Neuronal stem cell (in vitro differentiated cells): Measurements from ENCODE around the gene CTSS.

ENCODE experiments used
- DNase-seq: peaks from one replicate; pipeline ENCODE4 v3.0.0-alpha.2; 2013; ENCODE audit warnings: low spot score
- H2AFZ ChIP-seq: one replicate; pipeline ENCODE4 v1.6.1; 2013; ENCODE audit warnings: mild to moderate bottlenecking, low read length, inconsistent platforms
- H2AK5ac ChIP-seq: 2 replicates; pipeline ENCODE4 v1.6.1; 2013; ENCODE audit warnings: low read depth, mild to moderate bottlenecking, inconsistent platforms, low read length, moderate library complexity, mixed read lengths
- H2BK120ac ChIP-seq: 2 replicates; pipeline ENCODE4 v1.6.1; 2013; ENCODE audit warnings: low read depth, mild to moderate bottlenecking, inconsistent platforms, low read length, moderate library complexity, mixed read lengths
- H2BK12ac ChIP-seq: one replicate; pipeline ENCODE4 v1.6.1; 2013; ENCODE audit warnings: low read length, inconsistent platforms
- H2BK15ac ChIP-seq: 2 replicates; pipeline ENCODE4 v1.6.1; 2013; ENCODE audit warnings: mild to moderate bottlenecking, low read length, inconsistent platforms, mixed read lengths
- H2BK5ac ChIP-seq: one replicate; pipeline ENCODE4 v1.6.1; 2013; ENCODE audit warnings: inconsistent platforms, mild to moderate bottlenecking, low read length, moderate library complexity
- H3K14ac ChIP-seq: one replicate; pipeline ENCODE4 v1.6.1; 2013; ENCODE audit warnings: low read length, inconsistent platforms
- H3K18ac ChIP-seq: 2 replicates; pipeline ENCODE4 v1.6.1; 2013; ENCODE audit warnings: low read length, inconsistent platforms
- H3K23ac ChIP-seq: 2 replicates; pipeline ENCODE4 v1.6.1; 2013; ENCODE audit warnings: low read depth, mild to moderate bottlenecking, mixed read lengths, low read length, inconsistent platforms; ENCODE audit not compliant: poor library complexity
- H3K27ac ChIP-seq: replicated peaks from 3 replicates; pipeline ENCODE4 v1.5.1; 2013; ENCODE audit warnings: low read length, inconsistent platforms
- H3K27me3 ChIP-seq, 3 experiments: 2 replicates each; pipeline ENCODE4 v1.6.1; 2013; ENCODE audit warnings: low read length in 3 of 3, mild to moderate bottlenecking in 2 of 3, inconsistent platforms in 1 of 3, low read depth in 1 of 3, mixed read lengths in 1 of 3, moderate library complexity in 1 of 3; ENCODE audit not compliant: control insufficient read depth in 3 of 3, insufficient read depth in 3 of 3
- H3K36me3 ChIP-seq, 2 donors: replicated peaks in 1 of 2; 2 replicates each; pipeline ENCODE4 v1.6.1; 2013; ENCODE audit warnings: low read length in 2 of 2; ENCODE audit not compliant: control insufficient read depth in 2 of 2, insufficient read depth in 2 of 2
- H3K4ac ChIP-seq: 2 replicates; pipeline ENCODE4 v1.6.1; 2013; ENCODE audit warnings: inconsistent platforms, mild to moderate bottlenecking, low read length, moderate library complexity
- H3K4me1 ChIP-seq, 2 donors: 1 replicate in 1 of 2; 2 replicates in 1 of 2; pipeline ENCODE4 v1.6.1; 2013; ENCODE audit warnings: low read length in 2 of 2, low read depth in 1 of 2; ENCODE audit not compliant: control insufficient read depth in 2 of 2, insufficient read depth in 1 of 2
- H3K4me2 ChIP-seq: one replicate; pipeline ENCODE4 v1.6.1; 2013; ENCODE audit warnings: mild to moderate bottlenecking, low read length, inconsistent platforms; ENCODE audit not compliant: insufficient read depth, poor library complexity, severe bottlenecking
- H3K4me3 ChIP-seq, 2 donors: 2 replicates each; pipeline ENCODE4 v1.5.1; 2013; ENCODE audit warnings: low read length in 2 of 2, mild to moderate bottlenecking in 2 of 2, inconsistent platforms in 1 of 2, moderate library complexity in 1 of 2
- H3K79me1 ChIP-seq: one replicate; pipeline ENCODE4 v1.6.1; 2013; ENCODE audit warnings: low read depth, mild to moderate bottlenecking, inconsistent platforms, low read length, moderate library complexity
- H3K9ac ChIP-seq: one replicate; pipeline ENCODE4 v1.6.1; 2013; ENCODE audit warnings: mild to moderate bottlenecking, low read depth, low read length, inconsistent platforms; ENCODE audit not compliant: poor library complexity
- H3K9me3 ChIP-seq, 2 donors: replicated peaks in 1 of 2; 2 replicates each; pipeline versions ENCODE3 to v1.6.1; 2013; ENCODE audit warnings: low read length in 2 of 2, mild to moderate bottlenecking in 2 of 2, inconsistent platforms in 1 of 2, low read depth in 1 of 2, mixed read lengths in 1 of 2, moderate library complexity in 1 of 2; ENCODE audit not compliant: control insufficient read depth in 2 of 2, insufficient read depth in 1 of 2
- H4K8ac ChIP-seq: one replicate; pipeline ENCODE4 v1.6.1; 2013; ENCODE audit warnings: low read depth, mild to moderate bottlenecking, inconsistent platforms, low read length, moderate library complexity
- H4K91ac ChIP-seq: one replicate; pipeline ENCODE4 v1.6.1; 2013; ENCODE audit warnings: low read length, low read depth, mild to moderate bottlenecking, inconsistent platforms; ENCODE audit not compliant: poor library complexity
- WGBS, 2 donors: extraction: QIAGEN DNeasy Blood & Tissue Kit; methylation state at CpG; one replicate each; pipeline ENCODE4 v1.1.7; 2013; ENCODE audit warnings: missing lambda C conversion rate in 2 of 2, mixed read lengths in 1 of 2; ENCODE audit not compliant: insufficient read length in 2 of 2, insufficient replicate concordance in 1 of 2; ENCODE audit errors: extremely low coverage in 2 of 2; 5-methylcytosine and 5-hydroxymethylcytosine counted together

Gene CTSS

GRCh38 chr1:150788946-150789345 lies 23.4 kb upstream of the CTSS start:
- no peak overlapping the region for H3K4me3 ChIP-seq
- H2AFZ ChIP-seq = no peak overlapping the region
- H3K4me1 ChIP-seq = no peaks in the 10 kb centered on the region
- H3K36me3 ChIP-seq = no peaks in the 10 kb centered on the region
- H2BK120ac ChIP-seq = no peak overlapping the region
- no peaks in the 10 kb centered on the region for H3K79me1 ChIP-seq
- DNase-seq = no peak
- H2BK15ac ChIP-seq = no peak overlapping the region
- H3K14ac ChIP-seq = no peak overlapping the region
- no peak overlapping the region for H3K9ac ChIP-seq
- H4K91ac ChIP-seq = no peak overlapping the region
- no peak overlapping the region for H3K18ac ChIP-seq
- H3K27me3 ChIP-seq = no peaks in the 10 kb centered on the region
- H3K27ac ChIP-seq = no peak overlapping the region
- H2AK5ac ChIP-seq = no peak overlapping the region
- H3K4me2 ChIP-seq = no peak overlapping the region
- no CpG with 5 or more reads among the region's 4 CpGs for WGBS, 2 donors
- no peaks in the 10 kb centered on the region for H3K9me3 ChIP-seq
- no peak overlapping the region for H2BK12ac ChIP-seq
- H3K23ac ChIP-seq = no peak overlapping the region
- no peak overlapping the region for H4K8ac ChIP-seq
- no peak overlapping the region for H3K4ac ChIP-seq
- H2BK5ac ChIP-seq = no peak overlapping the region

GRCh38 chr1:150787455-150787854 lies 21.9 kb upstream of the CTSS start:
- Histone ChIP-seq H2BK15ac (no peak overlapping the region), H2BK12ac (no peak overlapping the region), H2AFZ (no peak overlapping the region), H2BK5ac (no peak overlapping the region), H3K4me1 (no peaks in the 10 kb centered on the region), H3K9me3 (no peaks in the 10 kb centered on the region), H3K79me1 (no peaks in the 10 kb centered on the region), H3K36me3 (no peaks in the 10 kb centered on the region), H3K23ac (no peak overlapping the region), H3K27me3 (no peaks in the 10 kb centered on the region), H4K8ac (no peak overlapping the region), H3K4me3 (no peak overlapping the region), H3K18ac (no peak overlapping the region), H3K9ac (no peak overlapping the region), H2BK120ac (no peak overlapping the region), H3K14ac (no peak overlapping the region), H3K4me2 (no peak overlapping the region), H3K4ac (no peak overlapping the region), H2AK5ac (no peak overlapping the region), H3K27ac (no peak overlapping the region), H4K91ac (no peak overlapping the region)
- no peak for DNase-seq

GRCh38 chr1:150780510-150780909 lies 14.9 kb upstream of the CTSS start:
- no peak overlapping the region for H3K4me2 ChIP-seq
- no peaks in the 10 kb centered on the region for H3K9me3 ChIP-seq
- H3K4me1 ChIP-seq = no peaks in the 10 kb centered on the region
- H2BK15ac ChIP-seq = no peak overlapping the region
- no peak overlapping the region for H3K9ac ChIP-seq
- no peak overlapping the region for H3K4ac ChIP-seq
- H2BK120ac ChIP-seq = no peak overlapping the region
- DNase-seq = no peak
- no peak overlapping the region for H3K27ac ChIP-seq
- H3K27me3 ChIP-seq = no peaks in the 10 kb centered on the region
- no peaks in the 10 kb centered on the region for H3K36me3 ChIP-seq
- H3K79me1 ChIP-seq = no peaks in the 10 kb centered on the region
- H3K18ac ChIP-seq = no peak overlapping the region
- H4K8ac ChIP-seq = no peak overlapping the region
- H2BK5ac ChIP-seq = no peak overlapping the region
- no peak overlapping the region for H2BK12ac ChIP-seq
- H3K4me3 ChIP-seq = no peak overlapping the region
- H2AFZ ChIP-seq = no peak overlapping the region
- H2AK5ac ChIP-seq = no peak overlapping the region
- no CpG with 5 or more reads among the region's 3 CpGs for WGBS, 2 donors
- no peak overlapping the region for H3K14ac ChIP-seq
- no peak overlapping the region for H3K23ac ChIP-seq
- no peak overlapping the region for H4K91ac ChIP-seq

- H3K4me1 ChIP-seq = no peaks in the 10 kb centered on the region
- H2AK5ac ChIP-seq = no peak overlapping the region
- no peaks in the 10 kb centered on the region for H3K36me3 ChIP-seq
- no peaks in the 10 kb centered on the region for H3K79me1 ChIP-seq
- no peak overlapping the region for H3K4ac ChIP-seq
- no peak overlapping the region for H4K8ac ChIP-seq
- no peak overlapping the region for H2BK15ac ChIP-seq
- H3K4me2 ChIP-seq = no peak overlapping the region
- no peak overlapping the region for H3K14ac ChIP-seq
- H3K4me3 ChIP-seq = no peak overlapping the region
- H2AFZ ChIP-seq = no peak overlapping the region
- no peak overlapping the region for H3K23ac ChIP-seq
- no peak overlapping the region for H2BK12ac ChIP-seq
- WGBS, 2 donors = no CpG with 5 or more reads among the region's 1 CpG
- H3K27me3 ChIP-seq = no peaks in the 10 kb centered on the region
- no peak overlapping the region for H2BK120ac ChIP-seq
- H3K9me3 ChIP-seq = no peaks in the 10 kb centered on the region
- no peak for DNase-seq
- H3K9ac ChIP-seq = no peak overlapping the region
- no peak overlapping the region for H3K27ac ChIP-seq
- H2BK5ac ChIP-seq = no peak overlapping the region
- no peak overlapping the region for H4K91ac ChIP-seq
- H3K18ac ChIP-seq = no peak overlapping the region
Observed at GRCh38 chr1:150778409-150778808, 12.8 kb upstream of the CTSS start.
